GM23338 (cell line): ENCODE data around the gene MEGF6. TPM values are rescaled to one million over a fixed set of nuclear protein-coding genes. Genes with fewer than 3 reads are reported as not detected.

ENCODE experiments used
- ATAC-seq: fragments of 200-7000 bp; cut with Tn5 transposase; 3 replicates; pipeline ENCODE4 v1.9.1; 2020
- DNase-seq: peaks from one replicate; pipeline ENCODE4 v3.0.0-alpha.2; 2015; ENCODE audit warnings: low spot score
- H2AFZ ChIP-seq: fragments of 200-600 bp; sonication (generic); 2 replicates; pipeline ENCODE4 v1.8.0; 2016; ENCODE audit warnings: antibody characterized with exemption, mild to moderate bottlenecking, moderate library complexity
- H3F3A ChIP-seq: fragments of 200-600 bp; sonication (generic); replicated peaks from 2 replicates; pipeline ENCODE4 v1.8.0; 2017; ENCODE audit warnings: antibody characterized with exemption, mixed run types, low read depth
- H3K27ac ChIP-seq: fragments of 200-600 bp; sonication (generic); 2 replicates; pipeline ENCODE4 v1.6.1; 2016; ENCODE audit warnings: low read depth
- H3K27me3 ChIP-seq: fragments of 200-600 bp; sonication (generic); 2 replicates; pipeline ENCODE4 v1.8.0; 2016; ENCODE audit warnings: mild to moderate bottlenecking, mixed run types, moderate library complexity; ENCODE audit not compliant: insufficient read depth
- H3K36me3 ChIP-seq: fragments of 200-600 bp; sonication (generic); 2 replicates; pipeline ENCODE4 v1.8.0; 2016; ENCODE audit warnings: mild to moderate bottlenecking; ENCODE audit not compliant: insufficient read depth
- H3K4me1 ChIP-seq: fragments of 200-600 bp; sonication (generic); 2 replicates; pipeline ENCODE4 v1.8.0; 2016; ENCODE audit warnings: mild to moderate bottlenecking, moderate library complexity; ENCODE audit not compliant: insufficient read depth
- H3K4me2 ChIP-seq: fragments of 200-600 bp; sonication (generic); 2 replicates; pipeline ENCODE4 v1.7.1; 2017; ENCODE audit warnings: mixed run types
- H3K4me3 ChIP-seq: fragments of 200-600 bp; sonication (generic); 2 replicates; pipeline ENCODE4 v1.6.1; 2016; ENCODE audit warnings: mixed run types
- H3K79me2 ChIP-seq: fragments of 200-600 bp; sonication (generic); replicated peaks from 2 replicates; pipeline ENCODE4 v1.8.0; 2017; ENCODE audit warnings: mild to moderate bottlenecking; ENCODE audit not compliant: insufficient read depth
- H3K9me2 ChIP-seq: fragments of 200-600 bp; sonication (generic); 2 replicates; pipeline ENCODE4 v1.8.0; 2017; ENCODE audit not compliant: insufficient read depth
- H4K20me1 ChIP-seq: fragments of 200-600 bp; sonication (generic); replicated peaks from 2 replicates; pipeline ENCODE4 v1.8.0; 2017; ENCODE audit warnings: mild to moderate bottlenecking; ENCODE audit not compliant: insufficient read depth
- H3K27ac Mint-ChIP-seq: 2 replicates; pipeline ENCODE4 v1.8.0; 2020; ENCODE audit warnings: inconsistent platforms, mild to moderate bottlenecking, moderate library complexity, mixed read lengths
- H3K27me3 Mint-ChIP-seq: 3 replicates; pipeline ENCODE4 v1.8.0; 2022; ENCODE audit warnings: low read depth, mild to moderate bottlenecking, moderate library complexity, mixed read lengths, inconsistent platforms; ENCODE audit not compliant: insufficient read depth, poor library complexity
- H3K36me3 Mint-ChIP-seq: 3 replicates; pipeline ENCODE4 v1.8.0; 2021; ENCODE audit warnings: low read depth, mild to moderate bottlenecking, inconsistent platforms, moderate library complexity, mixed read lengths
- H3K4me1 Mint-ChIP-seq: 3 replicates; pipeline ENCODE4 v1.8.0; 2020; ENCODE audit warnings: mild to moderate bottlenecking, inconsistent platforms, mixed read lengths
- H3K4me3 Mint-ChIP-seq: 3 replicates; pipeline ENCODE4 v1.8.0; 2021; ENCODE audit warnings: moderate library complexity, mild to moderate bottlenecking, inconsistent platforms, mixed read lengths
- H3K9me3 Mint-ChIP-seq: 3 replicates; pipeline ENCODE4 v1.8.0; 2020; ENCODE audit warnings: moderate library complexity, mild to moderate bottlenecking, inconsistent platforms, mixed read lengths
- CREB1 ChIP-seq: fragments of 250-450 bp; sonication (Bioruptor Pico); IDR thresholded peaks from 2 replicates; pipeline ENCODE4 v1.5.0; 2020; ENCODE audit warnings: low read depth, mild to moderate bottlenecking, moderate library complexity
- CTCF ChIP-seq, 2 experiments: fragments of 200-600 bp in 1 of 2; sonication (generic) in 1 of 2; conservative IDR thresholded peaks; 2 replicates each; pipeline versions ENCODE4 v1.5.1 to v1.6.1; 2016 to 2017; ENCODE audit warnings: antibody characterized with exemption in 2 of 2, low read depth in 2 of 2, mild to moderate bottlenecking in 2 of 2, moderate library complexity in 1 of 2
- ETS1 ChIP-seq: IDR thresholded peaks from 2 replicates; pipeline ENCODE4 v1.6.1; 2016; ENCODE audit warnings: antibody characterized with exemption
- EZH2 ChIP-seq: fragments of 200-600 bp; sonication (generic); IDR thresholded peaks from one replicate; pipeline ENCODE4 v1.8.0; 2017; ENCODE audit warnings: antibody characterized with exemption, mild to moderate bottlenecking, low read depth; ENCODE audit not compliant: unreplicated experiment
- EZH2phosphoT487 ChIP-seq: fragments of 200-600 bp; sonication (generic); IDR thresholded peaks from one replicate; pipeline ENCODE4 v1.8.1; 2018; ENCODE audit warnings: antibody characterized with exemption; ENCODE audit not compliant: unreplicated experiment
- JUNB ChIP-seq: IDR thresholded peaks from one replicate; pipeline ENCODE4 v1.6.1; 2016; ENCODE audit warnings: antibody characterized with exemption; ENCODE audit not compliant: unreplicated experiment
- NANOG ChIP-seq: IDR thresholded peaks from 2 replicates; pipeline ENCODE4 v1.6.1; 2016; ENCODE audit warnings: antibody characterized with exemption, borderline replicate concordance
- POLR2AphosphoS5 ChIP-seq: IDR thresholded peaks from 2 replicates; pipeline ENCODE4 v1.6.1; 2016; ENCODE audit warnings: antibody characterized with exemption, low read depth
- REST ChIP-seq: IDR thresholded peaks from one replicate; pipeline ENCODE4 v1.6.1; 2018; ENCODE audit warnings: antibody characterized with exemption; ENCODE audit not compliant: unreplicated experiment
- STAT1 ChIP-seq: IDR thresholded peaks from one replicate; pipeline ENCODE4 v1.6.1; 2016; ENCODE audit warnings: antibody characterized with exemption; ENCODE audit not compliant: unreplicated experiment
- ZNF114 ChIP-seq: fragments of 250-450 bp; sonication (Bioruptor Pico); IDR thresholded peaks from 2 replicates; pipeline ENCODE4 v1.5.0; 2020; ENCODE audit warnings: mild to moderate bottlenecking, moderate library complexity
- ZNF331 ChIP-seq: fragments of 250-450 bp; sonication (Bioruptor Pico); IDR thresholded peaks from 2 replicates; pipeline ENCODE4 v1.5.0; 2020; ENCODE audit warnings: low read depth, mild to moderate bottlenecking, moderate library complexity
- polyA plus RNA-seq: library from polyadenylated mRNA; unstranded; fragments of >200 nt; fragmentation: Nextera tagmentation; extraction: Ambion mirVana; gene quantifications from 2 replicates; pipeline ENCODE4 v1.2.1, GENCODE V29; 2016
- total RNA-seq: library from RNA; depleted of rRNA; stranded (reverse); fragments of >200 nt; shearing (Covaris generic); gene quantifications from 2 replicates; pipeline ENCODE4 v1.2.3, GENCODE V29; 2014
- TF ChIP-seq, protein P1 (sequence below): fragments of 250-450 bp; sonication (Bioruptor Pico); IDR thresholded peaks from 2 replicates; pipeline ENCODE4 v1.5.0; 2020; ENCODE audit warnings: mild to moderate bottlenecking, moderate library complexity

The MEGF6 gene
- total and polyA plus RNA-seq, 2 experiments from 2014 or later = 4.0 to 21.4 TPM

GRCh38 chr1:3585940-3586568, 25.3 kb downstream of the MEGF6 start:
- Mint-ChIP-seq H3K9me3 (no peaks in the 10 kb centered on the region), H3K36me3 (no peaks in the 10 kb centered on the region; the same call in 2 of the 3 replicates), H3K4me1 (peaks cover 17% of the 10 kb centered on the region), H3K4me3 (no peak overlapping the region), H3K27me3 (peaks cover 5% of the 10 kb centered on the region), H3K27ac (no peak overlapping the region)
- Histone ChIP-seq H3K36me3 (no peaks in the 10 kb centered on the region), H3K27ac (no peak overlapping the region), H3K4me3 (no peak overlapping the region), H3F3A (0 out of 2 replicates have a peak, but pooled peaks cover 3% of the 10 kb centered on the region), H3K4me2 (no peak overlapping the region), H3K27me3 (no peaks in the 10 kb centered on the region), H2AFZ (no peak overlapping the region), H3K4me1 (no peaks in the 10 kb centered on the region), H3K9me2 (no peaks in the 10 kb centered on the region), H3K79me2 (no peaks in the 10 kb centered on the region), H4K20me1 (no peaks in the 10 kb centered on the region)
- no peak for DNase-seq
- ATAC-seq = no peak
- TF ChIP-seq ZNF331 (no peak), EZH2phosphoT487 (no peak), JUNB (no peak), STAT1 (no peak), POLR2AphosphoS5 (no peak), NANOG (no peak), REST (no peak), ZNF114 (no peak), EZH2 (no peak), ETS1 (no peak), CTCF (conservative IDR thresholded peaks at IDR 0.05; ENCODE audit: low read depth in 2 of 2) (no peak), CREB1 (CRISPR knock-in tag) (no peak)
- TF ChIP-seq, protein P1, sequence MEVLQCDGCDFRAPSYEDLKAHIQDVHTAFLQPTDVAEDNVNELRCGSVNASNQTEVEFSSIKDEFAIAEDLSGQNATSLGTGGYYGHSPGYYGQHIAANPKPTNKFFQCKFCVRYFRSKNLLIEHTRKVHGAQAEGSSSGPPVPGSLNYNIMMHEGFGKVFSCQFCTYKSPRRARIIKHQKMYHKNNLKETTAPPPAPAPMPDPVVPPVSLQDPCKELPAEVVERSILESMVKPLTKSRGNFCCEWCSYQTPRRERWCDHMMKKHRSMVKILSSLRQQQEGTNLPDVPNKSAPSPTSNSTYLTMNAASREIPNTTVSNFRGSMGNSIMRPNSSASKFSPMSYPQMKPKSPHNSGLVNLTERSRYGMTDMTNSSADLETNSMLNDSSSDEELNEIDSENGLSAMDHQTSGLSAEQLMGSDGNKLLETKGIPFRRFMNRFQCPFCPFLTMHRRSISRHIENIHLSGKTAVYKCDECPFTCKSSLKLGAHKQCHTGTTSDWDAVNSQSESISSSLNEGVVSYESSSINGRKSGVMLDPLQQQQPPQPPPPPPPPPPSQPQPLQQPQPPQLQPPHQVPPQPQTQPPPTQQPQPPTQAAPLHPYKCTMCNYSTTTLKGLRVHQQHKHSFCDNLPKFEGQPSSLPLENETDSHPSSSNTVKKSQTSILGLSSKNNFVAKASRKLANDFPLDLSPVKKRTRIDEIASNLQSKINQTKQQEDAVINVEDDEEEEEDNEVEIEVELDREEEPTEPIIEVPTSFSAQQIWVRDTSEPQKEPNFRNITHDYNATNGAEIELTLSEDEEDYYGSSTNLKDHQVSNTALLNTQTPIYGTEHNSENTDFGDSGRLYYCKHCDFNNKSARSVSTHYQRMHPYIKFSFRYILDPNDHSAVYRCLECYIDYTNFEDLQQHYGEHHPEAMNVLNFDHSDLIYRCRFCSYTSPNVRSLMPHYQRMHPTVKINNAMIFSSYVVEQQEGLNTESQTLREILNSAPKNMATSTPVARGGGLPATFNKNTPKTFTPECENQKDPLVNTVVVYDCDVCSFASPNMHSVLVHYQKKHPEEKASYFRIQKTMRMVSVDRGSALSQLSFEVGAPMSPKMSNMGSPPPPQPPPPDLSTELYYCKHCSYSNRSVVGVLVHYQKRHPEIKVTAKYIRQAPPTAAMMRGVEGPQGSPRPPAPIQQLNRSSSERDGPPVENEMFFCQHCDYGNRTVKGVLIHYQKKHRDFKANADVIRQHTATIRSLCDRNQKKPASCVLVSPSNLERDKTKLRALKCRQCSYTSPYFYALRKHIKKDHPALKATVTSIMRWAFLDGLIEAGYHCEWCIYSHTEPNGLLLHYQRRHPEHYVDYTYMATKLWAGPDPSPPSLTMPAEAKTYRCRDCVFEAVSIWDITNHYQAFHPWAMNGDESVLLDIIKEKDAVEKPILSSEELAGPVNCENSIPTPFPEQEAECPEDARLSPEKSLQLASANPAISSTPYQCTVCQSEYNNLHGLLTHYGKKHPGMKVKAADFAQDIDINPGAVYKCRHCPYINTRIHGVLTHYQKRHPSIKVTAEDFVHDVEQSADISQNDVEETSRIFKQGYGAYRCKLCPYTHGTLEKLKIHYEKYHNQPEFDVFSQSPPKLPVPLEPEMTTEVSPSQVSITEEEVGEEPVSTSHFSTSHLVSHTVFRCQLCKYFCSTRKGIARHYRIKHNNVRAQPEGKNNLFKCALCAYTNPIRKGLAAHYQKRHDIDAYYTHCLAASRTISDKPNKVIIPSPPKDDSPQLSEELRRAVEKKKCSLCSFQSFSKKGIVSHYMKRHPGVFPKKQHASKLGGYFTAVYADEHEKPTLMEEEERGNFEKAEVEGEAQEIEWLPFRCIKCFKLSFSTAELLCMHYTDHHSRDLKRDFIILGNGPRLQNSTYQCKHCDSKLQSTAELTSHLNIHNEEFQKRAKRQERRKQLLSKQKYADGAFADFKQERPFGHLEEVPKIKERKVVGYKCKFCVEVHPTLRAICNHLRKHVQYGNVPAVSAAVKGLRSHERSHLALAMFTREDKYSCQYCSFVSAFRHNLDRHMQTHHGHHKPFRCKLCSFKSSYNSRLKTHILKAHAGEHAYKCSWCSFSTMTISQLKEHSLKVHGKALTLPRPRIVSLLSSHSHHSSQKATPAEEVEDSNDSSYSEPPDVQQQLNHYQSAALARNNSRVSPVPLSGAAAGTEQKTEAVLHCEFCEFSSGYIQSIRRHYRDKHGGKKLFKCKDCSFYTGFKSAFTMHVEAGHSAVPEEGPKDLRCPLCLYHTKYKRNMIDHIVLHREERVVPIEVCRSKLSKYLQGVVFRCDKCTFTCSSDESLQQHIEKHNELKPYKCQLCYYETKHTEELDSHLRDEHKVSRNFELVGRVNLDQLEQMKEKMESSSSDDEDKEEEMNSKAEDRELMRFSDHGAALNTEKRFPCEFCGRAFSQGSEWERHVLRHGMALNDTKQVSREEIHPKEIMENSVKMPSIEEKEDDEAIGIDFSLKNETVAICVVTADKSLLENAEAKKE = no peak
